ENCODE results near the gene TRRAP. TPM values are rescaled to one million over a fixed set of nuclear protein-coding genes. Genes with fewer than 3 reads are reported as not detected.

TRRAP gene
- total and polyA plus RNA-seq, 2 of the 4 experiments (the other 2 are of a cell fraction) = 12.5 to 18.1 TPM

- no peak overlapping the region for H3K18ac ChIP-seq (ENCODE audit: low read depth, low read length)
- H2BK20ac ChIP-seq (ENCODE audit: low read depth, low read length) = no peak overlapping the region
- H4K8ac ChIP-seq (ENCODE audit: low read depth in 2 of 2, low read length in 2 of 2) = no peak overlapping the region
- in situ Hi-C loops (cut with MboI; ENCODE audit: low sequenced_read_pairs) = no loop called here
- peak; percentile 71 for DNase-seq
- H3K36me3 ChIP-seq (ENCODE audit: control insufficient read depth, insufficient read depth, low read length) = peaks cover 67% of the 10 kb centered on the region
- no peak overlapping the region for H3K56ac ChIP-seq (ENCODE audit: extremely low read depth, insufficient read depth, low read length)
- H3K4me3 ChIP-seq (ENCODE audit: insufficient read depth, low read depth, low read length) = no peak overlapping the region
- H3K27ac ChIP-seq (ENCODE audit: insufficient read depth, low read length) = no peak overlapping the region
- H2BK5ac ChIP-seq (ENCODE audit: low read depth, low read length, poor library complexity, severe bottlenecking) = no peak overlapping the region
- H3K4me1 ChIP-seq (ENCODE audit: control insufficient read depth, insufficient read depth, low read length) = no peaks in the 10 kb centered on the region
- ATAC-seq (ENCODE audit: low read depth) = peak; percentile 56; the same call in 1 of the 2 replicates
- no peak overlapping the region for H2AK5ac ChIP-seq (ENCODE audit: low read depth, low read length)
- no peak overlapping the region for H3K14ac ChIP-seq (replicated peaks; ENCODE audit: low read depth, low read length)
- BruUV-seq (replicated peaks) = no TSS peak
- no peak overlapping the region for H3K4ac ChIP-seq (ENCODE audit: low read depth, low read length)
- ChIA-PET CTCF (interaction anchor here (0.9 kb wide), 1 partner anchor 19 kb away, joined by 3 read pairs; no protein-coding TSS in a partner anchor), POLR2A (ENCODE audit: unreplicated experiment) (no interaction called here)
- H4K20me1 ChIP-seq (ENCODE audit: insufficient read depth, low read length) = peaks cover 6% of the 10 kb centered on the region; the same call in 1 of the 2 replicates
- no peaks in the 10 kb centered on the region for H3K27me3 ChIP-seq (ENCODE audit: control insufficient read depth, insufficient read depth, low read length)
- no peaks in the 10 kb centered on the region for H3K9me3 ChIP-seq (ENCODE audit: control insufficient read depth, insufficient read depth, low read length)
- no peak overlapping the region for H2AFZ ChIP-seq (replicated peaks; ENCODE audit: low read length, poor library complexity)
- H2AK9ac ChIP-seq (replicated peaks; ENCODE audit: low read depth, low read length, poor library complexity) = no peak overlapping the region
- H3K9ac ChIP-seq (ENCODE audit: low read depth, low read length) = no peak overlapping the region
- no peak overlapping the region for H4K5ac ChIP-seq (ENCODE audit: low read depth, low read length)
- intact Hi-C loops (cut with micrococcal nuclease) = no loop called here
- no peak overlapping the region for H3K4me2 ChIP-seq (ENCODE audit: low read depth, low read length)
- H3K23ac ChIP-seq (ENCODE audit: low read depth, low read length) = no peak overlapping the region
- H3K9me1 ChIP-seq (ENCODE audit: insufficient read depth, low read length) = peaks cover 3% of the 10 kb centered on the region; the same call in 1 of the 2 replicates
- H4K91ac ChIP-seq (ENCODE audit: insufficient read depth, low read depth, low read length) = no peak overlapping the region
- TF ChIP-seq CTCF (conservative IDR thresholded peaks at IDR 0.05; ENCODE audit: low read depth, low read length) (peak; percentile 22; the same call in 1 of the 2 replicates), MAFK (IDR thresholded peaks at IDR 0.05; ENCODE audit: low read depth, low read length) (no peak)
- dilution Hi-C loops (cut with HindIII; ENCODE audit: low sequenced_read_pairs, unreplicated experiment) = no loop called here
- no peak overlapping the region for H2BK120ac ChIP-seq (ENCODE audit: low read depth, low read length)
- no peak overlapping the region for H2BK15ac ChIP-seq (ENCODE audit: low read depth, low read length)
- H3K79me1 ChIP-seq (ENCODE audit: low read depth in 1 of 2, low read length in 2 of 2) = peaks cover 5 to 12% of the 10 kb centered on the region in 2 experiments
Observed at GRCh38 chr7:98913612-98914011, 35.3 kb downstream of the TRRAP start.
